RCC 7860 (cell line): ENCODE data around the gene HK1.

ENCODE experiments used
- DNase-seq: peaks from one replicate; pipeline ENCODE4 v3.0.0-alpha.2; 2015; ENCODE audit warnings: low spot score
- FAIRE-seq: peaks from 2 replicates; lab custom pipeline; 2012; peaks lifted over from hg19 to GRCh38; lab: Jason Lieb, UNC

Gene HK1

GRCh38 chr10:69397972-69398371 lies 119.7 kb downstream of the HK1 start:
- DNase-seq (no peak), FAIRE-seq (no peak)

DNA sequence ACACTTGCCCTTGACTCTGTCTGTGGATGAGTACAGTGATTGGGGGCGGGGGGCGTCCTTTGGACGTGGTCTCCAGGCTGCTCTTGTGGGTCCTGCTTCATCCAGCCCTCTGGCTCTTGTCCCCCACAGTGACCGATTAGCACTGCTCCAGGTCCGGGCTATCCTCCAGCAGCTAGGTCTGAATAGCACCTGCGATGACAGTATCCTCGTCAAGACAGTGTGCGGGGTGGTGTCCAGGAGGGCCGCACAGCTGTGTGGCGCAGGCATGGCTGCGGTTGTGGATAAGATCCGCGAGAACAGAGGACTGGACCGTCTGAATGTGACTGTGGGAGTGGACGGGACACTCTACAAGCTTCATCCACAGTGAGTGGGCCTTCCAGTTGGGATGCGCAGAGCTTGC lies 120.2 kb downstream of the HK1 start:
- no peak for DNase-seq
- no peak for FAIRE-seq

DNA sequence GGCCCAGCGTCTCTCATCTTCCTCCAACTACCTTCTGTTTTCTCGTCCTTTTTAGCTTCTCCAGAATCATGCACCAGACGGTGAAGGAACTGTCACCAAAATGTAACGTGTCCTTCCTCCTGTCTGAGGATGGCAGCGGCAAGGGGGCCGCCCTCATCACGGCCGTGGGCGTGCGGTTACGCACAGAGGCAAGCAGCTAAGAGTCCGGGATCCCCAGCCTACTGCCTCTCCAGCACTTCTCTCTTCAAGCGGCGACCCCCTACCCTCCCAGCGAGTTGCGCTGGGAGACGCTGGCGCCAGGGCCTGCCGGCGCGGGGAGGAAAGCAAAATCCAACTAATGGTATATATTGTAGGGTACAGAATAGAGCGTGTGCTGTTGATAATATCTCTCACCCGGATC lies 122.6 kb downstream of the HK1 start:
- no peak for FAIRE-seq
- no peak for DNase-seq

DNA sequence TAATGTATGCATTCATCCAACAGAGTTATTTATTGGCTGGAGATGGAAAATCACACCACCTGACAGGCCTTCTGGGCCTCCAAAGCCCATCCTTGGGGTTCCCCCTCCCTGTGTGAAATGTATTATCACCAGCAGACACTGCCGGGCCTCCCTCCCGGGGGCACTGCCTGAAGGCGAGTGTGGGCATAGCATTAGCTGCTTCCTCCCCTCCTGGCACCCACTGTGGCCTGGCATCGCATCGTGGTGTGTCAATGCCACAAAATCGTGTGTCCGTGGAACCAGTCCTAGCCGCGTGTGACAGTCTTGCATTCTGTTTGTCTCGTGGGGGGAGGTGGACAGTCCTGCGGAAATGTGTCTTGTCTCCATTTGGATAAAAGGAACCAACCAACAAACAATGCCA lies 123.1 kb downstream of the HK1 start:
- FAIRE-seq (no peak), DNase-seq (no peak)

- no peak for DNase-seq
- FAIRE-seq, result no peak
These were observed 124.1 kb downstream of the HK1 start for GRCh38 chr10:69402386-69402785.

- DNase-seq (no peak), FAIRE-seq (no peak)
These were observed 124.8 kb downstream of the HK1 start for GRCh38 chr10:69403066-69403465.

DNA sequence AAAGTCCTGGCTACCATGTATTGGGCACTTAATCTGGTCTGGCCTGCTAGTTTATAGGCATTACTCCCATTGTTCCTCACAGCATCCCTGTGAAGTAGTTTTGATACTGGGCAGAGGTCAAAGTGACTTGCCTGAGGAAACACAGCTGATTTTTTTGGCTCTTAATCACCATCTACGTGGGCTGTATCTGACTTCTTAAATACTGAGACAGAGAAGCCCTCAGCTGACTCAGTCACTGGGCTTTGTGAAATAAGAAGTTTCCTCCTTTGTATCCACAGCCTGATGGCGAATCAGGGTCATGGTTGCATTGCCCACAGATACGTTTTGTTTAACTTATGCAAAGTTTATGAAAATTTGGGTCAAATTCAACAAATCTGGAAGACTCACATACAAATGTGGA lies 125.2 kb downstream of the HK1 start:
- no peak for DNase-seq
- FAIRE-seq, result no peak

DNA sequence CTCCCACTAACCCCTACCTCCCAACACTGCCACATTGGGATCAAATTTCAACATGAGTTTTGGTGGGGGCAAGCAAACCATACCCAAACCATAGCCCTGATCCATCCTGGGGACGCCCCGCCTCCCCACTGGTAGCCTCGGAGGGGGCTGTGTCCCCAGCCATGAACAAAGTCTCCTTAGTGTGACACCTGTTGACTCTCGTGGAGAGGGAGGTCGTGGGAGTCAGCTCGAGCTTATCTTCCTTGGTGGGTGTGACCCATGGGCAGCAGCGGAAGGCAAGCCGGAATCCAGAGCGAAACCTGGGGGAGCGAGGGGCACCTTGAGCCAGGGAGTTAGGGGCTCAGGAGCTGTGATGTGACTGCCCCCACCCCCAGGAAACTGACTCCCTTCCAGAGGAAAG lies 126.5 kb downstream of the HK1 start:
- DNase-seq (no peak), FAIRE-seq (no peak)

DNA sequence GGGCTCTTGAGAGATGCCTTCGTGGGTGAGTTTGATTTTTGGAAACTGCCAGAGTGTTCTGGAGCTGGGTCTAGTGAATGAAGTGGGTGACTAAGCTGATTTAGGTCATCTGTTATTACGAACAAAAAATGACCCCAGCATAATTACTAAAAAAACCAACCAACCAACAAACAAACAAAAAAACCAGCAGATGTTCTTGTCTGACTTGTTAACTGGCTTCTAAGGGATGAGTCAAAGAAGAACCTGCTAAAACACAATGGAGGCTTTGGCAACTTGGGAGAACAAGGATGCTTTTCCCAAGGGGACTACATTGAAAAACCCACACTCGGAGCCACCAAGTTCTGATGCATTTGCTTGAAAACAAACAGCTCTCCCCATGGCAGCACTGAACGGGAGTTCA lies 126.9 kb downstream of the HK1 start:
- DNase-seq (no peak), FAIRE-seq (no peak)

DNA sequence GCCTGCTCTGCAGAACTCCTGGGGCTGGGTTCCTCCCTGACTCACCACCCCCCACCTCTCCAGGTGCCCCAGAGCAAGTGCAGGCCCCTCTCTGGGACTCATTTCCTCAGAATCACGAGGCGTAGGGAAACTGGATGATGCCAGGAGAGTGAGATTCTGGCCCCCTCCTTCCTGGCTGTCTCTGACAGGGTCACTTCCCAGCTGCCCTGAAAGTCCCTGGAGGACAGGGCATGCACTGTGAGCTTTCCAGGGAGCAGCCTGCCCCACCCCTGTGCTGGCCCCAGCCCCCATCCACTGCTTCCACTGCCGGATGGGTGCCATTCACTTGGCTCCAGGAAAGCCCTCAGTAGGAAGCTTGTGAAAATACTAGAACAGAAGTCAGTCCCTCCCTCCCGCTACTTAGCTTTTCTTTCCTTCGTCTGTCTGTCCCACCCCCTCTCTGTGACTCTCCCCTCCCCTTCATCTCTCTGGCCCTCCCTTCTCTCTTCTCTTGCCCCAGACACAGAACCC lies 128.1 kb downstream of the HK1 start:
- DNase-seq (no peak), FAIRE-seq (no peak)

- FAIRE-seq (no peak), DNase-seq (no peak)
These were observed 128.7 kb downstream of the HK1 start for GRCh38 chr10:69406816-69407580.

- no peak for DNase-seq
- FAIRE-seq, result no peak
These were observed 129.5 kb downstream of the HK1 start for GRCh38 chr10:69407621-69408301.

DNA sequence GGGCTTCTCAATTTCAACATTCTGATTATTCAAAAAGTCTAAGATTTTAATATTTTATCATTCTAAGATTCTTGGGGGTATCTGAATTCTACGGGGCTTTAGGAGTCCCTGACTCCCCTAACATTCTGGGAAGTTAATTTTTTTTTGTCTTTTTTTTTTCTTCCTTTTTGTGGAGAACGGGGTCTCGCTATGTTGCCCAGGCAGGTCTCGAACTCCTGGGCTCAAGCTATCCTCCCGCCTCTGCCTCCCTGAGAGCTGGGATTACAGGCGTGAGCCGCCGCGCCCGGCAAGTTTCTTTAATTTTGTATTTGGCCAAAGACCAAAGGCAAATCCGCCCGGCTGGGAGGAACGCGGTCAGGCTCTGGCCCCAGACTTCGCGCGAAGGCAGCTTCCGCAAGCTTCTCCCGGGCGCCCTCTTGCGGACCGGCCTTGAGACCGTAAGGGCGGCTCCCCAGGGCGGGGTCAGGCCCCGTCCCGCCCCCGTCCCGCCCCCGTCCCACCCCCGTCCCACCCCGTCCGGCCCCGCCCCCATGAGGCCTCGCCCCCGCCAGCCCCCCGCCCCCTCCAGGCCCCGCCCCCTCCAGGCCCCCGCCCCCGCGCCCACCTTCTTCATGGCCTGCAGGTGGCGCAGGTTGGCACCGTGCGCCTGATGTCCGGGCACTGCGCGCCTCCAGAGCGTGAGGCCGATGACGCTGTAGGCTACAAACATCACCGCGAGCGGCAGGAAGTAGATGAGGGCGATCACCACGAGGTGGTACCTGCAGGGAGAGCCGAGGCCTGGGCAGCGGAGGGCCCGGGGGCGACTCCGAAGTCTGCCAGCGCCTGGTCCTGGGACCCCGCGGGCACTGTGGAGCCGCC lies 130.3 kb downstream of the HK1 start:
- no peak for FAIRE-seq
- DNase-seq, result peak; percentile 90

DNA sequence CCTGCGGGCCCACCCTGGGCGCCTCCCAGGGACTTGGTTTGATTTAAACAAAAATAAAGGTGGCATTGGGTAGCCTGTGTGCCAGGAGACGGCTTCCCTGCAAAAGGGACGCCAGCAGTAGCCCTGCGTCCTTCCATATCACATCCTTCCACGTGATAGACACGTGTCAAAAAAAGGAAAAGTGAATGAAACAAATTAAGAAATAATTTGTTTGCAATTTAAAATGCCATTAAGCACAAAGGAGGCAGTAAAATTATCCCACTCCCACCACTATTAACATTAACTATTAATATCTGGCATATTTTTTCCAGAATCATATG lies 130.8 kb downstream of the HK1 start:
- FAIRE-seq (no peak), DNase-seq (no peak)

DNA sequence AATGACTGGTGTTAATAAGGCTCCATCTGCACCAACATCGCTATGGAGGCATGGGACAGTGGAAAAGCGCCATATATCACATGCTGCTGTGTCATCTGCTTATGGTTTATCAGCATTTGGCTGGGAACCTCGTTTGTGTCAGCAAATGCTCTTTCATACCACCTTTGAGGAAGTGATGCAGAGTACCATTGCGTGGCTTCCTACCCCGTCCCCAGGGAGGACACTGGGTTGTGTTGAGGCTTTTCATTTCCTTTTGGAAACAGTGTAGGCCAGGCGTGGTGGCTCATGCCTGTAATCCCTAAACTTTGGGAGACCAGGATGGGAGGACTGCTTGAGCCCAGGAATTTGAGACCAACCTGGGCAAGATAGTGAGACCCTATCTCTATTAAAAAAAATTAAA lies 131.7 kb downstream of the HK1 start:
- FAIRE-seq, result no peak
- DNase-seq, result no peak

GRCh38 chr10:69410487-69410886 lies 132.2 kb downstream of the HK1 start:
- FAIRE-seq (no peak), DNase-seq (no peak)

- DNase-seq (no peak), FAIRE-seq (no peak)
These were observed 133.2 kb downstream of the HK1 start for GRCh38 chr10:69411476-69411875.

GRCh38 chr10:69412232-69412790 lies 134.0 kb downstream of the HK1 start:
- no peak for DNase-seq

DNA sequence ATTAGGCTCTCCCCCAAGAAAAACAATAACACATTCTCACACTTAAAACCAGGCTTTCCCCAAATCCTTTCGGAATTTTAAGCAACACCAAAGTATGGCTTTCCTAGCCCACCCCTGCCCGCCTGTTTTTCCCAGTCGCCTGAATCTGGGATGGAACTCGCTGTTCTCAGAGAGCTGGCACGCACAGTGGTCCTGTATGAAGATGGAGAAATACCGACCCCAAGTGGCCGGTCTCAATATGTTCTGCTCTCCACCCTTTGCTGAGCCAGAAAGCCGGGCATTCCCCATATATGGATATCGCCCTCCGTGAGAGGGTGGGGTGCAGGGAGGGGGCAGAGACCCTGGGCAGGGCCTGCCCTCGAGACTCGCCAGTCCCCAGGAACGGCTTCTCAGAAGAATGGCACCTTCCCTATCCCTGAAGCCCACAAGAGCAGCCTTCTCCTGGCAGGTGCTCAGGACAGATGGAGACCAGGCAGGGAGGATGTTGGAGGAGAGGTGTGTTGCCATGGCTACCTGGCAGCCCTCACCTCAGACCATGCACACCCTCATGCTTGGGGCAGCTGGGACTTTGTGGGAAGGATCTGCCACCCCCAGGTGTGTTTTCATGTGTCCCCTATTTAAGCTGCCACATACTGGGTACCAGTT lies 135.0 kb downstream of the HK1 start:
- DNase-seq (peak; percentile 35), FAIRE-seq (no peak)

More at GRCh38 chr10:69412232-69412790, 134.0 kb downstream of the HK1 start:
- no peak for FAIRE-seq

GRCh38 chr10:69414036-69415018 lies 136.0 kb downstream of the HK1 start:
- FAIRE-seq, result no peak
- DNase-seq, result no peak
